Activated CD4-positive, alpha-beta memory T cell treated with anti-CD3 and anti-CD28 coated beads, Interleukin-2, amount 10 ng/mL, durations not matched to agents 7 days and 5 days (primary cell): ENCODE results near the gene ASCC2. TPM values are rescaled to one million over a fixed set of nuclear protein-coding genes. Genes with fewer than 3 reads are reported as not detected.
"Not testable (repeated sequence)": the region's sequence is repeated elsewhere in the genome, so short reads cannot be mapped to it uniquely, and the experiment has no call there.

ENCODE experiments used
- CTCF ChIA-PET: fragments of 350-600 bp; sonication (Branson Sonifier 250); formaldehyde crosslinking; loops from one replicate; lab custom pipeline; 2021; ENCODE audit warnings: antibody characterized with exemption, inconsistent platforms; lab: Charles Lee
- POLR2A ChIA-PET: fragments of 350-600 bp; sonication (Branson Sonifier 250); formaldehyde crosslinking; loops from one replicate; lab custom pipeline; 2021; ENCODE audit warnings: antibody characterized with exemption; lab: Charles Lee
- DNase-seq: peaks from one replicate; pipeline ENCODE4 v3.0.0-alpha.2; 2020
- H3K27ac Mint-ChIP-seq: one replicate; pipeline ENCODE4 v1.8.0; 2021; ENCODE audit warnings: mild to moderate bottlenecking, mixed read lengths
- H3K27me3 Mint-ChIP-seq: one replicate; pipeline ENCODE4 v1.8.0; 2021; ENCODE audit warnings: mixed read lengths
- H3K36me3 Mint-ChIP-seq: one replicate; pipeline ENCODE4 v1.8.0; 2021; ENCODE audit warnings: low read depth, mixed read lengths
- H3K4me1 Mint-ChIP-seq: one replicate; pipeline ENCODE4 v1.8.0; 2021; ENCODE audit warnings: mixed read lengths
- H3K4me3 Mint-ChIP-seq: one replicate; pipeline ENCODE4 v1.8.0; 2021; ENCODE audit warnings: mild to moderate bottlenecking, mixed read lengths
- H3K9me3 Mint-ChIP-seq: one replicate; pipeline ENCODE4 v1.8.0; 2021; ENCODE audit warnings: mixed read lengths
- total RNA-seq, 2 experiments: library from RNA; stranded (reverse); gene quantifications; one replicate each; pipeline ENCODE4 v1.2.3, GENCODE V29; 2021

The ASCC2 gene
- total RNA-seq, 2 experiments from 2014 or later, result 76.5 to 81.0 TPM

DNA sequence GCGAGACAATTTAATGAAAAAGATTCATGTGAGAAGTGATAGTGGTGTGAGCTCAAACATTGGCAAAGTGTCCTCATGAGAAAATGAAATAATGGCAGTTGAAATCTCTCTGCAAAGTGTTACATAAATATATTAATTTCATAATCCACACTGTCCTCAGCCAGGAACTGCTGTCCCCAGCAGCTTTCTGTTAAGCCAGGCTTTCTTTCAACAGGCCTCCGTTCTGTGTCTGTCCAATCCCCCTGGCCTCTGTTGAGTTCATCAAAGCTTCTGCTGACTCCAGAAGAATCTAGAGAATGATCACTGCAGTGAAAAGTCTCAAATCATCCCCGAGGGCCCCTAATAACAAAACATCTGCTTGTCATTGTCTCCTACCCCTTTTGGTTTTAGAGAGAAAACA is 10.0 kb upstream of the ASCC2 start:
- no peaks in the 10 kb centered on the region for H3K4me1 Mint-ChIP-seq
- no peak for DNase-seq
- ChIA-PET CTCF (no interaction called here), POLR2A (no interaction called here)
- H3K27ac Mint-ChIP-seq, result no peak overlapping the region
- H3K9me3 Mint-ChIP-seq, result peaks cover 4% of the 10 kb centered on the region
- no peaks in the 10 kb centered on the region for H3K27me3 Mint-ChIP-seq
- H3K36me3 Mint-ChIP-seq, result no peaks in the 10 kb centered on the region
- H3K4me3 Mint-ChIP-seq, result no peak overlapping the region

DNA sequence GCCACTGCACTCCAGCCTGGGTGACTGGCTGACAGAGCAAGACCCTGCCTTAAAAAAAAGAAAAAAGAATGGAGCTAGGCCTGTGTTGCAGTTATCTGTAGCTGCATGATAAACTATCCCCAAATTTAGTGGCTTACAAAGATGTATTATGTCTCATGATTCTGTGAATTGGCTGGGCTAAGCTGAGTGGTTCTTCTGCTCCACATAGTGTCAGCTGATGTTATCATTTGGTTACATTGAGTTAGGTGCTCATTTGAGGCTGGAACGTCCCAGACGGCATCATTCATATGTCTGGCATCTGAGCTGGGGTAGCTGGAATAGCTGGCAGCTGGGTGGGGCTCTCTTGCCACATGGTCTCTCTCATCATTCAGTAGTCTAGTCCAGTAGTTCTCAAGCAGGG is 8.2 kb upstream of the ASCC2 start:
- Mint-ChIP-seq H3K9me3 (peaks cover 4% of the 10 kb centered on the region), H3K4me3 (no peak overlapping the region), H3K27me3 (no peaks in the 10 kb centered on the region), H3K4me1 (no peaks in the 10 kb centered on the region), H3K27ac (no peak overlapping the region), H3K36me3 (no peaks in the 10 kb centered on the region)
- POLR2A ChIA-PET, result interaction anchor here (0.9 kb wide), 1 partner anchor 37 kb away, joined by 3 read pairs; no protein-coding TSS in a partner anchor
- DNase-seq, result no peak
- CTCF ChIA-PET, result interaction anchor here (1.1 kb wide), 1 partner anchor 210 kb away, joined by 3 read pairs; no protein-coding TSS in a partner anchor

DNA sequence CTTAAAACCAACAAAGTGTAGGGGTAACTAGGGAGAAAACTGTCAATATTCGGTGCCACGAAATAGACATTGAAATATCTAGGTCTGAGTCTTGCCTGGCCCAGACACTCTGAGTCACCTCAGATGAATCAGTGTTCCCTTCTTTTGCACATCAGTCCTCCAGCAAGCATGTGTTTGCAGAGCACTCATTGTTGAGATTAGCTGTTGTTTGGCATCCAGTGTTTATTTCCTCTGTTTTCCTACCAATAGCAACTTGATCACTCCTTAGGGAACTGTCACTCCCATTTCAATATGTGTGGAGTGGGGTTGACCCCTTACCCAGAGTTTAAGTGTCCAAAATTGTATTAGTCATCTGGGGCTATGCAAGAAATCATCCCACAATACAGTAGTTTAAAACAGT is 4.7 kb upstream of the ASCC2 start:
- H3K4me3 Mint-ChIP-seq, result no peak overlapping the region
- no peak for DNase-seq
- no peak overlapping the region for H3K27ac Mint-ChIP-seq
- no peaks in the 10 kb centered on the region for H3K36me3 Mint-ChIP-seq
- H3K4me1 Mint-ChIP-seq, result peaks cover 11% of the 10 kb centered on the region
- no peaks in the 10 kb centered on the region for H3K27me3 Mint-ChIP-seq
- H3K9me3 Mint-ChIP-seq, result peaks cover 4% of the 10 kb centered on the region
- ChIA-PET CTCF (interaction anchor here (0.6 kb wide), 1 partner anchor 203 kb away, joined by 3 read pairs; no protein-coding TSS in a partner anchor), POLR2A (interaction anchor here (0.5 kb wide), 1 partner anchor 10 kb away, joined by 4 read pairs; no protein-coding TSS in a partner anchor)

DNA sequence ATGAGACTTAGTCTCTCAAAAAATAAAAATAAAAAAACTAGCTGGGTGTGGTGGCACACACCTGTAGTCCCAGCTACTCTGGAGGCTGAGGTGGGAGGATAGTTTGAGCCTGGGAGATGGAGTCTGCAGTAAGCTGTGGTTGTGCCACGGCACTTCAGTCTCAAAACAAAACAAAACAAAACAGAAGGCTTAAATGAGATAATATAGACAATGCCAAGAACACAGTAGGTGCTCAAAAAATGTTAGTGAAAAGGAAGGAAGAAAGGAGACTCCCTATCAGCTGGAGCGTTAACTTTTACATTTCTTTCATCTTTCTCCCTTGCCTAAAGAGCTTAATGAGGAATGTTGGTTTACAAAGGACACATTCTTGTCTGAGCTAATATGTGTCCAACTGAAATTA is 4.1 kb upstream of the ASCC2 start:
- ChIA-PET POLR2A (no interaction called here), CTCF (interaction anchor here (0.6 kb wide), 1 partner anchor 202 kb away, joined by 3 read pairs; no protein-coding TSS in a partner anchor)
- H3K4me3 Mint-ChIP-seq, result no peak overlapping the region
- peaks cover 16% of the 10 kb centered on the region for H3K4me1 Mint-ChIP-seq
- peaks cover 4% of the 10 kb centered on the region for H3K9me3 Mint-ChIP-seq
- DNase-seq, result no peak
- H3K36me3 Mint-ChIP-seq, result no peaks in the 10 kb centered on the region
- no peak overlapping the region for H3K27ac Mint-ChIP-seq
- H3K27me3 Mint-ChIP-seq, result no peaks in the 10 kb centered on the region

DNA sequence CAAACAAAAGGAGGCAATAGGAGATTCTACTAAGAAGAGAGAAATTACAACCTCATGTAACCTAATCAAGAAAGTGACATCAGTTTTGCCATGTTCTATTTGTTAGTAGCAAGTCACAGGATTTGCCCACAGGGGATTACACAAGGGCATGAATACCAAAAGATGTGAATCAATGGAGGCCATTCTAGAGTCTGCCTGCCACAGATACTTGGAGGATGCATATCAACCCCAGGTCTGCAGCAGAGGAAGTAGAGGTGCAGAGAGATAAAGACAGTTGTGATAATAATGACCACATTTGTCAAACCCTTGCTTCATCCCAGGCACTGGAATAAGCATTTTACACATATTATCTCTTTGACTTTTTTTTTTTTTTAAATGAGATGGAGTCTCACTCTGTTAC is 2.4 kb upstream of the ASCC2 start:
- ChIA-PET POLR2A (no interaction called here), CTCF (no interaction called here)
- H3K36me3 Mint-ChIP-seq, result peaks cover 6% of the 10 kb centered on the region
- H3K4me3 Mint-ChIP-seq, result no peak overlapping the region
- H3K4me1 Mint-ChIP-seq, result peaks cover 30% of the 10 kb centered on the region
- no peaks in the 10 kb centered on the region for H3K9me3 Mint-ChIP-seq
- H3K27ac Mint-ChIP-seq, result no peak overlapping the region
- H3K27me3 Mint-ChIP-seq, result no peaks in the 10 kb centered on the region
- no peak for DNase-seq

DNA sequence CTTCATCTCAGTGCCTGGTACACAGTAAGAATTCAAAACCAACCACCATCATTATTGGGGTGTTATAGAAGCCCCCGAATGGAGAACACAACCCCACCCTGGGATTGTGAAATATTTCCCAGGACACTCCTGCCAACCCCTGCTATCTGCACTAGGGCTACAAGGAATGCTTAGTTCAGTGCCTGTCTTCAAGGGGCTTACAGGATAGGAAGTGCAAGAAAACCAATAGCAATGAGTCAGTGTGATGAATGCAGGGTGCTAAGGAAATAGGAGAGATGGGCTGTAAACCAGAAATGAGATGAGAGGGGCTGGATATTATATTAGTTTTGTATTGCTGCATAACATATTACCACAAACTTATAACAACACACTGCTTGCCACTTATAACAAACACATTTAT is 965 bp upstream of the ASCC2 start:
- ChIA-PET CTCF (no interaction called here), POLR2A (interaction anchor here (0.7 to 2.7 kb wide), 6 partner anchors 10 to 529 kb away, joined by 3 to 13 read pairs (median 6); partner anchors contain the start of genes MTMR3, UQCR10 and ZMAT5)
- H3K27me3 Mint-ChIP-seq, result no peaks in the 10 kb centered on the region
- H3K27ac Mint-ChIP-seq, result peak overlapping the region; percentile 86
- H3K9me3 Mint-ChIP-seq, result no peaks in the 10 kb centered on the region
- peaks cover 32% of the 10 kb centered on the region for H3K4me1 Mint-ChIP-seq
- peaks cover 12% of the 10 kb centered on the region for H3K36me3 Mint-ChIP-seq
- no peak for DNase-seq
- H3K4me3 Mint-ChIP-seq, result peak overlapping the region; percentile 80

DNA sequence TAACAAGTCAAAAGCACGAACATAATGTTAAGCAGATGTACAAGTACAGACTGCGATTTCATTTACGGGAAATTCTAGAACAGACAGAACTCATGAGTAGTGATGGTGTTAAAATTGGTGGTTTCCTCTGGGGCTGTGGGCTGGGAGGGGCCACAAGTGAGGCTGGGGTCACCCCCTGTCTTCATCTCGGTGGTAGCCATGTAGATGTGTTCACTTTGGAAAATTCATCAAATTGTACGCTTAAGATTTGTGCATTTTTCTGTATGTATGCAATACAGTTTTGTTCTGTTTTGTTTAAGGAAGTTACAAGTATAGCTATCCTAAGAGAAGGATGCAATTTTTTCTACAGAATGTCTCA is 504 bp upstream of the ASCC2 start:
- Mint-ChIP-seq H3K27ac (peak overlapping the region; percentile 86), H3K4me3 (peak overlapping the region; percentile 80), H3K9me3 (no peaks in the 10 kb centered on the region), H3K36me3 (peaks cover 14% of the 10 kb centered on the region), H3K4me1 (peaks cover 32% of the 10 kb centered on the region), H3K27me3 (no peaks in the 10 kb centered on the region)
- CTCF ChIA-PET, result interaction anchor here (1.3 to 1.8 kb wide), 3 partner anchors 17 to 213 kb away, joined by 3 to 6 read pairs (median 5); no protein-coding TSS in a partner anchor
- POLR2A ChIA-PET, result interaction anchor here (0.7 to 2.7 kb wide), 11 partner anchors 10 to 529 kb away, joined by 3 to 13 read pairs (median 3); partner anchors contain the start of genes CCDC157, MTMR3, SF3A1 and UQCR10
- DNase-seq, result no peak

DNA sequence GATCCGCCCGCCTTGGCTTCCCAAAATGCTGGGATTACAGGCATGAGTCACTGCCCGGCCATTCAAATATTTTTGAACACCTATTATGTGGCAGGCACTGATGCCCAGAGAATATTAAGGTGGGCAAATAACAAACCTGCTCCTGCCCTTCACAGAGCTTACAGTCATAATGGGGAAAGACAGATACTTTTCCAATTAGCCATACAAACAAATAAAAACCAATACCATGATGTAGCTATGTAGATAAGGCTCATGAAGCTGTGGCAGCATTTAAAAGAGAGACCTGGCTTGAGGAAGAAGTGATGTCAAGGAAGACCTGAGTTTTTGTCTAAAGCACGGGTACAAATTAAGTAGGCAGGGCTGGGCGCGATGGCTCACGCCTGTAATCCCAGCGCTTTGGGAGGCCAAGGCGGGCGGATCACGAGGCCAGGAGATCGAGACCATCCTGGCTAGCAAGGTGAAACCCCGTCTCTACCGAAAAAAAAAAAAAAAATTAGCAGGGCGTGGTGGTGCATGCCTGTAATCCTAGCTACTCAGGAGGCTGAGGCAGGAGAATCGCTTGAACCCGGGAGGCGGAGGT is 1.2 kb downstream of the ASCC2 start:
- H3K9me3 Mint-ChIP-seq, H3K27me3 Mint-ChIP-seq, DNase-seq: not testable (repeated sequence)
- Mint-ChIP-seq H3K4me1 (peaks cover 32% of the 10 kb centered on the region), H3K27ac (peak overlapping the region; percentile 37), H3K4me3 (peak overlapping the region; percentile 80), H3K36me3 (peaks cover 25% of the 10 kb centered on the region)
- ChIA-PET CTCF (interaction anchor here (0.7 to 1.8 kb wide), 4 partner anchors 15 to 1580 kb away, joined by 3 to 6 read pairs (median 3); no protein-coding TSS in a partner anchor), POLR2A (interaction anchor here (0.6 to 2.7 kb wide), 14 partner anchors 8 to 232 kb away, joined by 3 to 13 read pairs (median 4); partner anchors contain the start of genes MTMR3, UQCR10 and ZMAT5)

DNA sequence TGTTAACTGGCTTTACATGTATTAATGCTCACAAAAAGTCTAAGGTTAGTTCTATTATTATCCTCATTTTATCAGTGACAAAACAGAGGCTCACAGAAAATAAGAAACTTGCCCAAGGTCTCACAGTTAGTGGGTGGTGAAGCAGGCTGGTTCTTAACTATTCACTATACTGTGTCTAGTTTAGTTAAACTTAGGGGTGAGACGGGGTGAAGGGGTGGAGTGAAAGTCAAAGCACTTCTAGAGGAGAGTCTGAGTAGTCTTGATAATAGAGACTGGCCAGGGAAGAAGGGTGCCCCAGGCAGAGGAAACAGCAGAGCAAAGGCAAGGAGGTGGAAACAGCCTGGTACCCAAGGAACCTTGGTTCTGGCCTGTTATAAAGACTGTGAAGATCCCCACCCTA is 4.0 kb downstream of the ASCC2 start:
- no peaks in the 10 kb centered on the region for H3K27me3 Mint-ChIP-seq
- POLR2A ChIA-PET, result no interaction called here
- no peaks in the 10 kb centered on the region for H3K9me3 Mint-ChIP-seq
- H3K27ac Mint-ChIP-seq, result no peak overlapping the region
- no peak for DNase-seq
- peaks cover 33% of the 10 kb centered on the region for H3K4me1 Mint-ChIP-seq
- peaks cover 42% of the 10 kb centered on the region for H3K36me3 Mint-ChIP-seq
- CTCF ChIA-PET, result no interaction called here
- no peak overlapping the region for H3K4me3 Mint-ChIP-seq

DNA sequence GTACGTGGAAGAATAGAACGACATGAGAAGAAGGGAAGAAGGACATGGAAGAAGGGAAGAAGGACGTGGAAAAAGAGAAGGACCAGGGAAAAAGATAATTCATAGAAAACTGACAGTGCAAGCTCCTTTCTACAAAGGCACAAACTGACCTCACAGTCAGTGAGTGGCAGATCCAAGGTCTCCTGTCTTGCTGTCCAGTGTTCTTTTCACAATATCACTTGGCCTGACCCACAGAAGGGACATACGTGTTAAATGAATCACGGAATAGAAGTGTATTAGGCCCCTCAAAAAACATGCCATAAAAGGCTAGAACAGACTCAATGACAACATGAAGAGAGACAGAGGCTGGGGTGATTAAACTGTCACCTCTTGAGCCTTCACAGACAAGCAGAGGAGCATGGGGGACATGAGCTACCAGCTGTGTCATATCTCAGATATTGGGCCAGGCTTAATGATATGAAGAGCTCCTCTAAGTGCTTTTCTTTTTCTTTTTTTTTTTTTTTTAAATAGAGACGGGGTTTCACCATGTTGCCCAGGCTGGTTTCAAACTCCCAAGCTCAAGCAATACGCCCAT is 4.6 kb downstream of the ASCC2 start:
- POLR2A ChIA-PET, result no interaction called here
- H3K4me3 Mint-ChIP-seq, result no peak overlapping the region
- no peaks in the 10 kb centered on the region for H3K9me3 Mint-ChIP-seq

DNA sequence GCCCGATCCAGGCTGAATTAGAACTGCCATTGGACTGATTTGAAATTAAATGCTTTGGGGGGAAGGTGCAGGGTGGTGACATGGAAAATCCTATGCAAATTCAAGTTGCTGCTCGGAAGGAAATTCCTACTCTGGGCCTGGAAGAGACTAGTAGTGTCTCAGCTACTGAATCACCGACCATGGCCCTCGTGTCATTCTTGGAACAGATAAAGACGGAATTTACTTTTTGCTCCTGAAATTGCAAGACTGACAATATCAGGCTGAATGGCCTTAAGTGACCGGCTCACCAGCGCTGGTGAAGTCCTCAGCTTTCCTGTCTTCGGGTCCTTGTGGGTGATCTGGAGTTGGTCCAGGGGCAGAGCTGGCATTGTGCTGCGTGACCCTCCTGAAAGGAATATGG is 6.1 kb downstream of the ASCC2 start:
- no peak overlapping the region for H3K27ac Mint-ChIP-seq
- H3K9me3 Mint-ChIP-seq, result no peaks in the 10 kb centered on the region
- no peak overlapping the region for H3K4me3 Mint-ChIP-seq
- ChIA-PET CTCF (interaction anchor here (0.6 to 1.8 kb wide), 2 partner anchors 173 to 240 kb away, joined by 3 to 4 read pairs; no protein-coding TSS in a partner anchor), POLR2A (no interaction called here)
- H3K36me3 Mint-ChIP-seq, result peaks cover 46% of the 10 kb centered on the region
- peaks cover 18% of the 10 kb centered on the region for H3K4me1 Mint-ChIP-seq
- no peaks in the 10 kb centered on the region for H3K27me3 Mint-ChIP-seq
- DNase-seq, result no peak

More for the DNA sequence above, 4.6 kb downstream of the ASCC2 start:
- Mint-ChIP-seq H3K4me1 (peaks cover 27% of the 10 kb centered on the region), H3K27ac (no peak overlapping the region), H3K27me3 (no peaks in the 10 kb centered on the region), H3K36me3 (peaks cover 44% of the 10 kb centered on the region)
- CTCF ChIA-PET, result no interaction called here
- no peak for DNase-seq

DNA sequence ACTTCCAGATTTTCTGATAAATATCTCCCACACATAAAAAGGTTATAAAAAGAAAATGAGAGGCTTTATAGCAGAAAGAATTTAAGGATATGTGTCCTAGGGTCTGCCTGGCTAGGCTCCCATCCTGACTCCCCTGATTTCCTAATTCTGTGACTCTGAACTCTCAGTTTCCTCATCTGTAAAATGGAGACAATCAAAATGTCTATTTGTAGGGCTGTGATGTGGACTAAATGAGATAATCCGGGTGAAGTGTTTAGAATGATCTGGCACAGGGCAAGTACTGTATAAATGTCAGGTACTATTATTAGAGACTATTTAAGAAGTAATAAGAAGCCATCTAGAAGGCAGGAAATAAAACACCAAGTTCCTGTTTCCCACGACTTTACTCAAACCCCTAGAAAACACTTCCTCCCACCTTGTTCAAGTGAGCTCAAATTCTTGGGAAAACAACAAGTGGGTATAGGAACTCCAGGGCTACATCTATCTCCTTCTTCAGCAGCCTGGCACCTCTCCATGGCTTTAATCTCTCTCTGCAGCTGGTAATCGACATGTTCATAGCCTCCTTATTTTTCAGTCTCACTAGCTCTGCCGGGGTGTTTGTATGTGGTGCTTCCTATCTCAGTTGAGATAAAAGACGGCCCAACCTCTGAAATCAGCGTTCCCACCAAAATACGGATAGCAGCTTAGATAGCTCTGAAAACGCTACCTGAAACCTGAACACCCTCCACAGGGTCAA is 6.7 kb downstream of the ASCC2 start:
- Mint-ChIP-seq H3K4me3 (no peak overlapping the region), H3K27ac (no peak overlapping the region), H3K27me3 (no peaks in the 10 kb centered on the region), H3K36me3 (peaks cover 46% of the 10 kb centered on the region), H3K4me1 (peaks cover 12% of the 10 kb centered on the region), H3K9me3 (no peaks in the 10 kb centered on the region)
- ChIA-PET CTCF (interaction anchor here (0.6 to 1.8 kb wide), 2 partner anchors 173 to 239 kb away, joined by 3 to 4 read pairs; no protein-coding TSS in a partner anchor), POLR2A (no interaction called here)
- DNase-seq, result no peak
